DND-41 (cell line): Measurements from ENCODE around the gene RPL11.

Experiments used
- CTCF ChIP-seq: IDR thresholded peaks from 2 replicates; pipeline ENCODE4 v1.5.1; 2012; ENCODE audit warnings: borderline replicate concordance, low read length, moderate library complexity, mild to moderate bottlenecking; ENCODE audit not compliant: poor library complexity, severe bottlenecking; ENCODE audit errors: extremely low read depth
- EZH2 ChIP-seq: IDR thresholded peaks from 3 replicates; pipeline ENCODE4 v1.6.1; 2012; ENCODE audit warnings: borderline replicate concordance, low read depth, mild to moderate bottlenecking, moderate library complexity, low read length, inconsistent platforms; ENCODE audit not compliant: severe bottlenecking

- TF ChIP-seq CTCF (no peak), EZH2 (no peak)
These were observed 8.7 kb upstream of the RPL11 start for GRCh38 chr1:23682946-23683345.
